GM21825 (cell line): ENCODE measurements around the gene PLIN3.
"Not testable (repeated sequence)": the region's sequence is repeated elsewhere in the genome, so short reads cannot be mapped to it uniquely, and the experiment has no call there.

Source experiments
- ATAC-seq: cut with Tn5 transposase; IDR thresholded peaks from one replicate; pipeline ENCODE4 v1.9.1; 2021; ENCODE audit warnings: mild to moderate bottlenecking, moderate library complexity; ENCODE audit not compliant: unreplicated experiment

Gene PLIN3

DNA sequence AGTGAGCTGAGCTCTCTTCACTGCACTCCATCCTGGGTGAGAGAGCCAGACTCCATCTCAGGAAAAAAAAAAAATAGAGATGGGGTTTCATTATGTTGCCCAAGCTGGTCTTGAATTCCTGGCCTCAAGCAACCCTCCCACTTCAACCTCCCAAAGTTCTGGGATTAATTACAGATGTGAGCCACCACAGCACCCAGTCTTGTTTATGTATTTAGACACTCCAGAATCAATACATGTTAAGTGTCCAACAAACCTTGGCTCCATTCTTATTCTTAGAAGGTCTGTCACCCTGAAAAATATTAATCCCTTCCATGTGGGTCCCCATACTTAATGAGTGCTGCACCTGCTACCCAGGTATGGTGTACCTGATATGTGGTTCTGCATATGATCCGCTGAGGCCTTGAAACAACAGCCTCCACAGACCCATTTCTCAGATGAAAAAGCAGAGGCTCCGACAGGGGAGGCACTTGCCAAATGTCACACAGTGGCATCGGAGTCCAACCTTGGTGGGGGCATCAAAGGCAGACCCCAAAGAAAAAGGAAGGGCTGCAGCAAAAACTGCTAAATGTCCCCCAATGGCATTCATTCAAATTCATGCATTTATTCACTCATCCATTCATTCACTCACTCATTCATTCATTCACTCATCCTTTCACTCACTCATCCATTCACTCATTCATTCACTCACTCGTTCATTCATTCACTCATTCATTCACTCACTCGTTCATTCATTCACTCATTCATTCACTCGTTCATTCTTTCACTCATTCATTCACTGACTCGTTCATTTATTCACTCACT, 52.6 kb downstream of the PLIN3 start:
- no peak for ATAC-seq

- ATAC-seq, result peak; percentile 50
Measured at GRCh38 chr19:4811328-4812131, 55.9 kb downstream of the PLIN3 start.

- ATAC-seq, result no peak
Measured at GRCh38 chr19:4807188-4807587, 60.3 kb downstream of the PLIN3 start.

DNA sequence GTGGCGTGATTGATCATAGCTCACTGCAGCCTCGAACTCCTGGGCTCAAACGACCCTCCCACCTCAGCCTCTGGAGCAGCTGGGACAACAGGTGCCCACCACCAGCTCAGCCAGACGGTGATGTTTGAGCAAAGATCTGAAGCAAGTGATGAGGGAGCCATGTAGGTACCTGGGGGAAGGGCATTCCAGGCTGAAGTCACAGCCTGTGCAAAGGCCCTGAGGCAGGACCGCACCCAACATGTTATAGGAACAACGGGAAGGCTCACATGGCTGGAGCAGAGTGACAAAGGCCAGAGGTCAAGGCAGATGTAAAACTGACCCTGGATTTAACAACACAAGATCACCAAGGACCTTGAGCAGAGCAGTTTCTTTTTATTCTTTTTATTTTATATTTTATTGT, 61.1 kb downstream of the PLIN3 start:
- ATAC-seq, result no peak

DNA sequence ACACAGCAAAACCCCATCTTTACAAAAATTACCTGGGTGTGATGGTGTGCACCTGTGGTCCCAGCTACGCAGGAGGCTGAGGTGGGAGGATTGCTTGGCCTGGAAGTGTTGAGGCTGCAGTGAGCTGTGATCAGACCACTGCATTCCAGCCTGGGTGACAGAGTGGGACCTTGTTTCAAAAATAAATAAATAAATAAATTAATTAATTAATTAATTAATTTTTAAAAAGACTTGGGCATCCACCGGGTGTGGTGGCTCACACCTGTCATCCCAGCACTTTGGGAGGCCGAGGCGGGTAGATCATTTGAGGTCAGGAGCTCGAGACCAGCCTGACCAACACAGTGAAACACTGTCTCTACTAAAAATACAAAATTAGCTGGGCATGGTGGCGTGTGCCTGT, 62.3 kb downstream of the PLIN3 start:
- not testable (repeated sequence) for ATAC-seq

- no peak for ATAC-seq
Measured at GRCh38 chr19:4803736-4804695, 63.5 kb downstream of the PLIN3 start.

DNA sequence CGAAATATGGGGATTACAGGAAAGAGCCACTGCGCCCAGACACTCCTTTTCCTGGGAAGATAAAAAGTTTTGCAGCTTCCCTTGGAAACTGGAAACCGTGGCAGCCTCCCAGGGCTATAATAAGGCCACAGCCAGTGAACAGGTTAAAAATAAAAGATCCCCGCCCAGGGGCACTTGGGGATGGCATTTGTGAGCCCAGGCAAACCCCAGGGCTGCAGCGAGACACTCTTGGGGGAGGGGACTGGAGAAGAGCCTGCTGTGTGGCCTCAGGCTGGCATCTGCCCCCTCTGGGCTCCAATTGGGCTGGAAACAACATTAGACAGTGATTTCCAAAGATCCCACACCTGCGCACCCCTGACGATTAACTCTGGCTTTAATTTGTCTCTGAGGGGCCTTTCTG, 64.8 kb downstream of the PLIN3 start:
- ATAC-seq, result no peak

GRCh38 chr19:4801085-4801619, 66.3 kb downstream of the PLIN3 start:
- no peak for ATAC-seq

GRCh38 chr19:4800591-4801081, 66.8 kb downstream of the PLIN3 start:
- no peak for ATAC-seq

GRCh38 chr19:4795400-4795799, 72.1 kb downstream of the PLIN3 start:
- no peak for ATAC-seq

DNA sequence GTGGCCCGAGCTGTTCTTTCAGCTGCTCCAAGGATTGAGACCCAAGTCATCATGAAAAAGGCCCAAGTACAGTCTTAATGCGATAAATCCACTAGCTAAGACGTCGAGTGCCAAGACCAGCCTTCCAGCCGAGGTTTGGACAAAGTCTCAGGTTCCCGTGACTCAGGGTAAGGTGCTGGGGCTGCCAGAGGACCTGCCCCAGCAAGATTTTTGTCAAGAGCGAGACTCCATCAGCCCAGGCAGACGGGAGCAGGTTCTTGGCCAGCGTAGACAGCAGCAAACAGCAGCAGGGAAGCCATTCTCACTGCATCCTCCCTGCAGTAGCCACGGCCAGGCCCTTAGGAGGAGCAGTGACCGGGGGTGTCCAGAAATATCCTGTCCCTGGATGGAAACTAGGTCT, 72.5 kb downstream of the PLIN3 start:
- no peak for ATAC-seq

DNA sequence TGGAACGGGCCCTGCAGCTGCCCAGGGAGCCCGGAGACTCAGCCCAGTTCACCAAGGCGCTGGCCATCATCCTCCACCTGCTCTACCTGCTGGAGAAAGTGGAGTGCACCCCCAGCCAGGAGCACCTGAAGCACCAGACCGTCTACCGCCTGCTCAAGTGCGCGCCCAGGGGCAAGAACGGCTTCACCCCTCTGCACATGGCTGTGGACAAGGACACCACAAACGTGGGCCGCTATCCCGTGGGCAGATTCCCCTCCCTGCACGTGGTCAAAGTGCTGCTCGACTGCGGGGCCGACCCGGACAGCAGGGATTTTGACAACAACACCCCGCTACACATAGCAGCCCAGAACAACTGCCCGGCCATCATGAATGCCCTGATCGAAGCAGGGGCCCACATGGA, 74.2 kb downstream of the PLIN3 start:
- not testable (repeated sequence) for ATAC-seq

DNA sequence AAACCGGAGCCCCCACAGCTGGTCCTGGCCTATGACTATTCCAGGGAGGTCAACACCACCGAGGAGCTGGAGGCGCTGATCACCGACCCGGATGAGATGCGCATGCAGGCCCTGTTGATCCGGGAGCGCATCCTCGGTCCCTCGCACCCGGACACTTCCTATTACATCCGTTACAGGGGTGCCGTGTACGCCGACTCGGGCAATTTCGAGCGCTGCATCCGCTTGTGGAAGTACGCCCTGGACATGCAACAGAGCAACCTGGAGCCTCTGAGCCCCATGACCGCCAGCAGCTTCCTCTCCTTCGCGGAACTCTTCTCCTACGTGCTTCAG, 74.6 kb downstream of the PLIN3 start:
- ATAC-seq, result not testable (repeated sequence)

DNA sequence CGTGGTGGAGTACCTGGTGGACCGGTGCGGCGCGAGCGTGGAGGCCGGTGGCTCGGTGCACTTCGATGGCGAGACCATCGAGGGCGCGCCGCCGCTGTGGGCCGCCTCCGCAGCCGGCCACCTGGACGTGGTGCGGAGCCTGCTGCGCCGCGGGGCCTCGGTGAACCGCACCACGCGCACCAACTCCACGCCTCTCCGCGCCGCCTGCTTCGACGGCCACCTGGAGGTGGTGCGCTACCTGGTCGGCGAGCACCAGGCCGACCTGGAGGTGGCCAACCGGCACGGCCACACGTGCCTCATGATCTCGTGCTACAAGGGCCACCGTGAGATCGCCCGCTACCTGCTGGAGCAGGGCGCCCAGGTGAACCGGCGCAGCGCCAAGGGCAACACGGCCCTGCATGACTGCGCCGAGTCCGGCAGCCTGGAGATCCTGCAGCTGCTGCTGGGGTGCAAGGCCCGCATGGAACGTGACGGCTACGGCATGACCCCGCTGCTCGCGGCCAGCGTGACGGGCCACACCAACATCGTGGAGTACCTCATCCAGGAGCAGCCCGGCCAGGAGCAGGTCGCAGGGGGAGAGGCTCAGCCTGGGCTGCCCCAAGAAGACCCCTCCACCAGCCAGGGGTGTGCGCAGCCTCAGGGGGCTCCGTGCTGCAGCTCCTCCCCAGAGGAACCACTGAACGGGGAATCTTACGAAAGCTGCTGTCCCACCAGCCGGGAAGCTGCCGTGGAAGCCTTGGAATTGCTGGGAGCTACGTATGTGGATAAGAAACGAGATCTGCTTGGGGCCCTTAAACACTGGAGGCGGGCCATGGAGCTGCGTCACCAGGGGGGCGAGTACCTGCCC, 75.2 kb downstream of the PLIN3 start:
- not testable (repeated sequence) for ATAC-seq

- peak; percentile 92 for ATAC-seq
Measured at GRCh38 chr19:4791183-4792018, 76.1 kb downstream of the PLIN3 start, which contains the start of gene FEM1A. TSS of gene FEM1A (plus strand) at chr19:4791734. CDS start at chr19:4791855, 121 bp downstream.
